HG03354 (cell line): Measurements from ENCODE around the gene PARP9.
"Not testable (repeated sequence)": the region's sequence is repeated elsewhere in the genome, so short reads cannot be mapped to it uniquely, and the experiment has no call there.

ENCODE experiments used
- ATAC-seq: cut with Tn5 transposase; IDR thresholded peaks from one replicate; pipeline ENCODE4 v1.9.1; 2021; ENCODE audit warnings: mild to moderate bottlenecking; ENCODE audit not compliant: unreplicated experiment, poor library complexity, severe bottlenecking

Gene PARP9

DNA sequence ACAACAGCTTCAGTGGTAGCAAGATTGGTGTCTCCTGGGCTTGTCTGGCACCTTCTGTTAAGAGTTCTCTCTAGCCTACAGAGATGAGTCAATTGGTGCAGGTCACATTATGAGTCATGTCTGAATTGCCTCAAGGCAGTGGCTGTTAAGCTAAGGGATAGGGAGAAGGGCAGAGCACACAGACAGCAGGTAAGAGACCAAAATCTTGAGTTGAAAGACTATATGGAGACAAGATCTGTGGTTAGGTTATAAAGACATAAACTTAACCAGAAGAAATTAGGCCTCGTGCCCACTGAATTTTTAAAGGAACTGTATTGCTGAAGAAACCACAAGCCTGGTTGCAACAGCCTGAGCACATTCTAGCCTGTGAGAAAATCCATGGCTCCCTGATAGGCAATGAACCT lies 30.2 kb downstream of the PARP9 start:
- peak; percentile 99 for ATAC-seq

GRCh38 chr3:122533480-122533879 lies 30.6 kb downstream of the PARP9 start:
- ATAC-seq = peak; percentile 19

DNA sequence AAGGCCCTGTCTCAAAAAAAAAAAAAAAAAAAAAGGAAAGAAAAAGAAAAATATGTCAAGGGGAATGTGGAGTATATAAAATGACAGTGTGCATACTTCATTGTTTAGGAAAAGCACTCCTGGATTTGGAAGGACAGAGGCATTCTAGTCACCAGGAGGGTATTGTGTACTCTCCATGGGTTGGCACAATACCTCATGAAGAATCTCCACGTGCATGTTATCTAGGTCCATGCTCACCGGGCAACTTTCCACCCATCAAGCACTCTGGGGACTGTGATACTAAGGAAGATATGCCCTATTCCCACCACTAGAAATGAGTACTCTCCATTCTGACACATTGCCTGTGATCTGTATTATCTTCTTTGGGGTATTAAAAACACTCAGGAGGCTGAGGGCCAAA lies 33.9 kb downstream of the PARP9 start:
- no peak for ATAC-seq

DNA sequence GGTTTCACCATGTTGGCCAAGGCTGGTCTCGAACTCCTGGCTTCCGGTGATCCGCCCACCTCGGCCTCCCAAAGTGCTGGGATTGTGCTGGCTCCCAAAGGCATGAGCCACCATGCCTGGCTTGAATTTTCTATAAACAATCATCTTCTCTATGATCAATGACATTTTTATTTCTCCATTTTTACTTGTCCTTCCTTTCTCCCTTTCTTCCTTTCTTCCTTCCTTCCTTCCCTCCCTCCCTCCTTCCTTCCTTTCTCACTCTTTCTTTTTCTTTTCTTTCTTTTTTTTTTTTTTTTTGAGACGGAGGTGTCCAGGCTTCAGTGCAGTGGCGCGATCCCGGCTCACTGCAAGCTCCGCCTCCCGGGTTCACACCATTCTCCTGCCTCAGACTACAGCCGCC lies 40.8 kb downstream of the PARP9 start:
- no peak for ATAC-seq

DNA sequence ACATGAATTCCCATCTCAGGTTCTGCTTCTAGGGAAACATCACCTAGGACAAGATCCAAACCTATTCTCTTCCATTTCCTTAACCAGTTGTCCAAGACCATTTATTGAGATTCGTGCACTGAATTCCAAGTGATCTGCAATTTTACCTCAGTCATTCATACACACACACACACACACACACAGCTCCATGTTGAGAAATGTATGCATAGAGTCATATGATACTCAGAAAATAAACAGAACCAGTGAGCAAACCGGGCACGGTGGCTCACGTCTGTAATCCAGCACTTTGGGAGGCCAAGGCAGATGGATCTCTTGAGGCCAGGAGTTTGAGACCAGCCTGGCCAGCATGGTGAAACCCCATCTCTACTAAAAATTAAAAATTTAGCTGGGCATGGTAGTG lies 43.2 kb downstream of the PARP9 start:
- ATAC-seq = no peak

DNA sequence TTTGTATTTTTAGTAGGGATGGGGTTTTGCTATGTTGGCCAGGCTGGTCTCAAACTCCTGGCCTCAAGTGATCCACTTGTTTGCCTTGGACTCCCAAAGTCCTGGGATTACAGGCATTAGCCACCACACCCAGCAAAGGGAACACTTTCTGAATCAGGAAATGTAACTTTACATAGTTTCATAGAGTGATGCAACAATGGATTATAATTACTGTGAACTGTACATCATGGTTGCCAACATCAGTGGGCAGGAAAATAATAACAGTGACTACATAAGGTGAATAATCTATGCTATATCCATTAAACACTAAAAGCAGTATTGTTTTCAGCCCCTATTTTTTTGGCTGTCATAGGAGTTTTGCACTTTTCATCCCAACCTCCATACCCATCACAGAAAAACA lies 44.4 kb downstream of the PARP9 start:
- no peak for ATAC-seq

GRCh38 chr3:122516846-122517360 lies 47.2 kb downstream of the PARP9 start:
- no peak for ATAC-seq

GRCh38 chr3:122515870-122516269 lies 48.2 kb downstream of the PARP9 start:
- ATAC-seq = no peak

DNA sequence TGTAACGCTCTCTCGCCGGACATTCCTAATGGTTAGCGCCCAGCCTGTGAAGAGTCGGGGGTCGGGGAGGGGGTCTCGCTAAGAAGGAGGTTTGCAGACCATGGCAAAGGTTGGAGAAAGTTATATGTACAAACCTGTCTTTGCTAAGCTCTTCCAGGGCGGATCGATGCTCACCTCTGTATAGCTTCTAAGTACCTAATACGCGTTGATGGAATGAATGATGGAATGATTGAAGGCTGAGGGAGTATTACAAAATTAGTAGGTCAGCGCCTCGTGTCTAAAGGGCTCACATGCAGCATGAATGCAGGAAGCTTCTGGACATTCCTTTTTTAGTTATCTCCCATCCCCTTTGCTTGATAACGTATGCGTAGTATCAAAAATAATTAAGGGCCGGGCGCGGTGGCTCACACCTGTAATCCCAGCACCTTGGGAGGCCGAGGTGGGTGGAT lies 49.1 kb downstream of the PARP9 start:
- no peak for ATAC-seq

GRCh38 chr3:122514123-122515019 lies 49.7 kb downstream of the PARP9 start, which contains the start of gene KPNA1:
Gene KPNA1 (minus strand): TSS chr3:122514939. CDS start chr3:122496565, 18,374 bp downstream.
- peak; percentile 90 for ATAC-seq

DNA sequence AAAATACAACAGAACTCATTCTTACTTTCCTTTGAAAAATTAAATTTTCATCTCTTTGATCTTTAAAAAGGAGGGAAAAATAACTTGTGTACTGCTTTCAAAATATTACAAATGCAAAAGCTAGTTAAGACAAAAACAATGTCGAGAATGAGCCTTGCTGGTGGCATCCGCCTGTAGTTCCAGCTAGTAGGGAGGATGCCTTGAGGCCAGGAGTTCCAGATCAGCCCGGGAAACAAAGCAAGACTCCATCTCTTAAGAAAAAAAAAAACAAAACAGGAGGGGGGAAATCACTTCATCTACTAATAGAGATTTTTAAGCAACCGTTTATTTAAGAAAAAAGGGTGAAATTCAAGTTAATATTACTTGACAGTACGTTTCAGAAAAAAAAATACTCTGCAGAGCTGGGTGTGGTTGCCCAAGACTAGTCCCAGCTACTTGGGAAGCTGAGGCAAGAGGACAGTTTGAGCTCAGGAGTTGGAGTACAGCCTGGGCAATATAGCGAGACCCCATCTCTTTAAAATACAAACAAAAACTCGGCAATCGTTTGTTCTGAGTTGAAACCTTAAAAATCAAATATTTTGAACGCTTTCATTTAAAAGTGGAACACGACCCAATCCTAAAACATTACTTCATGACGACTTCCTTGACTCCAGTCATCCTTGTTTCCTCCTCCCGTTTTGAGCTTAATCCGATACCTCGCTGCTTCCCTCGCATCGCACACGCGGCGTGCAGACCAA lies 50.5 kb downstream of the PARP9 start:
- no peak for ATAC-seq

- ATAC-seq = no peak
These were observed 51.8 kb downstream of the PARP9 start for GRCh38 chr3:122512284-122512683.

DNA sequence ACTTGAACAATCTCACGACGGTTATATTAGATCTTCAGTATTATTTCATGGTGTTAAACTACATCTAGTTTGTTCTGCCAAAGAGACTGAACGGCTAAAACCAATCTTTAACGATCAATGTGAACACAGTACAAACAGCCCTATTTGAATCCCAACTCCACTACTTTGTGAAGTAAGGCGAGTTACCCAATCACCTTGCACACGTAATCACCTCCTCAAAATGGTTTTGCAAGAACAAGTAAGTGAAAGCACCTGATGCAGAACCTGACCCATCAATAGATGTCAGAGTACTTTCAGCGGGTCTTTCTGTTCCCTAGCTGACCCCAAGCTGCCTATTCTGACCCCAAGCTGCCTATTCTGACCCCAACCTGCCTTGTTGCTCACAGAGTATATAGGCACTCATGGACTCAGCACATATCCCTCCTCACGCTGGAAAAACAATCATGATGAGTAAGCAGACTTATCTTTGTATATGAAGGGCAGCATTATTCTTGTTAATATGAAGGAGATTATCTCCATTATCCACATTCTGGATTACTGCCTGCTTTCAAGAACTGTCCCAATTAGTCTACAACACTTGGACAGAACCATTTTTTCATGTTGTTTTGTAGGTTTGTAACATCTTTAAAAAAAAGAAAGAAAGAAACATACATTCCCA lies 53.1 kb downstream of the PARP9 start:
- no peak for ATAC-seq

DNA sequence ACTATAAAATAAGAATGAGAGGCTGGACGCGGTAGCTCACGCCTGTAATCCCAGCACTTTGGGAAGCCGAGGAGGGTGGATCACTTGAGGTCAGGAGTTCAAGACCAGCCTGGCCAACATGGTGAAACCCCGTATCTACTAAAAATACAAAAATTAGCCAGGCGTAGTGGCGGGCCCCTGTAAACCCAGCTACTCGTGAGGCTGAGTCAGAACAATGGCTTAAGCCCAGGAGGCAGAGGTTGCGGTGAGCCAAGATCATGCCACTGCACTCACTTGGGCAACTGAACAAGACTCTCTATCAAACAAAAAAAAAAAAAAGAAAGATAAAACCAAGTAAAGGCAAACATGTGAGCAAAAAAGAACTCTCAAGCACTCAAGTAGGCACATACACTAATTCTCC lies 55.2 kb downstream of the PARP9 start:
- ATAC-seq = not testable (repeated sequence)

DNA sequence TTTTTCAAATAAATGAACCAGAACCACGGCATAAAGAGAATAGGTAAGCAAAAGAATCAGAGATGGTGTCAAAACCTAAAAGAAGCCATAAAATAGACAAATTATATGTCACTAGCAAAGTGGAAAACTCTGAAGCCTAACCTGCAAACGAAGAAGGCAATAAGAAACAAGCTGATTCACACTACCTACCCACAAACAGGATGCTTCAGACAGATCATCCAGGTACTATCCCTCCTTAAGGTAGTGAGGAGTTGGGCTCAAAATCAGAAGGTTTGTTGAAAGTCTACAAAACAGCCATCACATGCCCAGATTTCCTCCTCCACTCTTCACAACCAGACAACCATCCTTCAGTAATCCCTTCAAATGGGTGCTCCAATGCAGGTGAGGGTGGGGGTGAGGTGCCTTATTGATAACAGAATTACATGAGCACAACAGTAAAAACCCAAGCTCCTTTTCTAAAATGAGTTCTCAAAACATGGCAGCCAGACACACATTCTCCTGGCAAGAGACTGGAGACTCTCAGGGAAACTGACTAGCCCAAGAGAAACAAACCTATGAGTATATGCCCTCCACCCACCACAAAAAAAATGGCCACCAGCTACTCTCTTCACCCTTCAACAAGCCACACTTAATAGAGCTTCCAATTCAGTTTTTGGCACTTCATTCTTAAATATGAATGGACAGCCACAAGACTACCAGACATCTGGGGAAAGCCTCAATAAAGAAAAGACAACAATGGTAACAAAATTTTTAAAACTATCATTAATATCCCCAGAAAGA lies 55.8 kb downstream of the PARP9 start:
- ATAC-seq = no peak

GRCh38 chr3:122506450-122506849 lies 57.6 kb downstream of the PARP9 start:
- ATAC-seq = no peak

- no peak for ATAC-seq
These were observed 58.4 kb downstream of the PARP9 start for GRCh38 chr3:122505676-122506075.

GRCh38 chr3:122502941-122503340 lies 61.2 kb downstream of the PARP9 start:
- ATAC-seq = no peak

GRCh38 chr3:122502139-122502538 lies 62.0 kb downstream of the PARP9 start:
- no peak for ATAC-seq
